CMK (cell line): ENCODE results near the gene LCNL1.

ENCODE experiments used
- DNase-seq: peaks from one replicate; pipeline ENCODE4 v3.0.0-alpha.2; 2010; ENCODE audit warnings: low read depth

Gene LCNL1

DNA sequence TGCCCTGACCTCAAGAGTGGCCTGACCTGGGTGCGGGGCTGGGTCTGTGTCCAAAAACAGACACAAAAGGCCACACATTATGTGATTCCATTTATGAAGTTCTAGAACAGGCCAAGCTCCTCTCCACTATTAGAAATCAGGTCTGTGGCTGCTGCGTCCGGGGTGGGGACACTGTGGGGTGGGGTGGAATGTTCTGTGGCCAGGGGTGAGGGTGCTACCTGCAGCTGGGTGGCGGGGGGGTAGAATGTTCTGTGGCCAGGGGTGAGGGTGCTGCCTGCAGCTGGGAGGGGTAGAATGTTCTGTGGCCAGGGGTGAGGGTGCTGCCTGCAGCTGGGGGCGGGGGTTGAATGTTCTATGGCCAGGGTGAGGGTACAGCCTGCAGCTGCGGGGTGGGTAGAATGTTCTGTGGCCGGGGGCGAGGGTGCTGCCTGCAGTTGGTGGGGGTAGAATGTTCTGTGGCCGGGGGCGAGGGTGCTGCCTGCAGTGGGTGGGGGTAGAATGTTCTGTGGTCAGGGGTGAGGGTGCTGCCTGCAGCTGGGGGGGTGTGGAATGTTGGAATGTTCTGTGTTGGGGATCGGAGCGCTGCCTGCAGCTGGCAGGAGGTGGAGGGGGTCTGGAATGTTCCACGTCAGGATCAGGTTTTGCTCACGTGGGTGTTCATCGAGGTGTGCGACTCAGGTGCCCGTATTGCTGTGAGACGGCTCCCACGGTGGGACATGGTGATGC lies 22.4 kb upstream of the LCNL1 start:
- no peak for DNase-seq

GRCh38 chr9:136960938-136961275 lies 21.9 kb upstream of the LCNL1 start:
- no peak for DNase-seq

- no peak for DNase-seq
Measured at GRCh38 chr9:136961279-136962065, 21.3 kb upstream of the LCNL1 start.

- DNase-seq: no peak
Measured at GRCh38 chr9:136962163-136962562, 20.6 kb upstream of the LCNL1 start.

- no peak for DNase-seq
Measured at GRCh38 chr9:136962701-136963248, 20.0 kb upstream of the LCNL1 start.

DNA sequence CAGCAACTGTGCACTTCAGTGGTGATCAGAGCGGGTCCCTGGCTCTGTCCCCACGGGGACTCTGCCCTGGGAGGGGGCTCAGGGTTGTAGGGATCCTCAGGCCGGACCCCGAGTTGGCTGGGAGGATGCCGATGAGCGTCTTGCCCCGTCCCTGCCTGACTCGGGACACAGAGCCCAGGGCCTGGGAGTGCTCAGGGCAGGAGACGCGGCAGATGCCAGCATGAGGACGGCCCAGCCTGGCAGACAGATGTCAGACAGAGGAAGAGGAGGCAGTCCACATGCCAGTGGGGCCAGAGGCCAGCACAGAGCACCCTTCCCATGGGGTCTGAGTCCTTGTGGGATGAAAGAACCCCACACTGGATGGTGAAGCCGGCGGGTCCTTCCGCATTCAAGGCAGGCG lies 19.5 kb upstream of the LCNL1 start:
- DNase-seq: no peak

- no peak for DNase-seq
Measured at GRCh38 chr9:136963751-136964150, 19.0 kb upstream of the LCNL1 start.

DNA sequence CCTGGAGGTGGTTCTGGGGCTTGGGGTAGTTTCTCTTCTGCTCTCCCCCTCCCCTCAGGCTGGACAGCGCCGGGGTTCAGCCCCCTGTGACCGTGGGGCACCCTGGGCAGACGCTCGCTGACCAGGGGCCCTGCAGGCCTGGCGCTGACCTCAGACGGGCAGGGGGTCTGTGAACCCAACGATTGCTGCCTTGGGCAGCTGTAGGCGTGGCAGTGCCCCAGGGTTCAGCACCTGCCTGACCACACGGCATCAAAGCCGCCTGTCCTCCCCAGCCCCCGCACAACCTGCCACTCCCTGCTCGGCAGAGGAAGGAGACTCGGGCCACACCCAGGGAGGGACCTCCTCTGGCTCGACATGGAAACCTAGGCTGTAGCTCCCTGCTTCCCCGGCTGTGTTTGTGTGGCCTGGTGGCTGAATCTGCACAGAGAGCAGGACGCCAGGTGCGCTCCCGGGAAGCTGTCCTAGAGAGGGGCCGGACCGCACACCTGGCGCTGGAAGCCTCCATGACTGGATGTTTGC lies 18.6 kb upstream of the LCNL1 start:
- no peak for DNase-seq

GRCh38 chr9:136964833-136965422 lies 17.9 kb upstream of the LCNL1 start:
- DNase-seq: no peak

DNA sequence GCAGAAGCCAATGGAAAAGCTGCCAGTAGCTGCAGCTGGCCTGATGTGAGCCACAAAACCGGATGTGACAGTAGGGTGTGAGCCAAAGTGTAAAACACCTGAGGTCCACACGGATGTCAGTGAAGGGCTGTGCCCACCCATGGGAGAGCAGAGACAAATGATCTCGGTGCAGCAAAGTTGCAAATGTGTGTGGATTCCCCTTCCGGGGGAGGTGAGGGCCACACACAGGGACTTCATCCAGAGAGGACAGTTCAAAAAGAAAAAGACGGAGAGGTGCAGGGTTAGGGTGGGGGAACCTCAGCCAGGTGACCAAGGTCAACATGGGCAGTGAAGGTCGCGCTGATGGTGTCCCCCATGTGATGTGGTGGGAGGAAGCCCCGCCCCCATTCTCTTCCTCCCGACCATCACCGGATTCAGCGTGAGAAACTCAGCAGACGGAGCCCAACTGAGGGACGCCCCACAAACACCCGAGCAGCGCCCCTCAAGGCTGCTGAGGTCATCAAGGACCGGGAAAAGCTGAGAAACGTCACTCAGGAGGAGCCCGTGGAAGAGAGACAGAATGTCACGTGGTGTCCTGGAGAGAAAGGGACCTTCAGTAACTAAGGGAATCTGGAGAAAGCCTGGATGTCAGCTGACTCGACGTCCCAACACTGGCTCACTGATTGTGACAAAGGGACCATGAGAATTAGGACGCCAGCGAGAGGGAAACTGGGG lies 16.9 kb upstream of the LCNL1 start:
- no peak for DNase-seq

- no peak for DNase-seq
Measured at GRCh38 chr9:136968333-136969127, 14.3 kb upstream of the LCNL1 start.

DNA sequence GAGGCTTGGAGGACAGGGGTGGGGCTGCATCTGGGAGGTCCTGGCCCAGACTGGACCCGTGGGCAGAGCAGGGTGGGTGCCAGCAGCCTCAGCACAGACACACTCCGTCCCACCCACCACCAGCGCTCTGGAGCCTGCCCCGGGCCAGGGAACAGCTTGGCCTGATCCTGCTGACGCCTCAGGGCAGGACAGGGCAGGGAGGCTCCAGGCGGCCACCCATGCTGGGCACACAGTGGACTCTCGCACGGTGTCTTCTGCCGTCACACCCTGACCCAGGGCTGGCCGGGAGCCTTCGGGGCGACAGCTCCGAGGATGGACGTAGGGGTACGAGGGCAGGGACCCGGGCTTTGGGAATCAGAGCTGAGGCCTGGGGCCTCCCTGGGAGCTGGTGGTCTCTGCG lies 13.6 kb upstream of the LCNL1 start:
- DNase-seq: no peak

DNA sequence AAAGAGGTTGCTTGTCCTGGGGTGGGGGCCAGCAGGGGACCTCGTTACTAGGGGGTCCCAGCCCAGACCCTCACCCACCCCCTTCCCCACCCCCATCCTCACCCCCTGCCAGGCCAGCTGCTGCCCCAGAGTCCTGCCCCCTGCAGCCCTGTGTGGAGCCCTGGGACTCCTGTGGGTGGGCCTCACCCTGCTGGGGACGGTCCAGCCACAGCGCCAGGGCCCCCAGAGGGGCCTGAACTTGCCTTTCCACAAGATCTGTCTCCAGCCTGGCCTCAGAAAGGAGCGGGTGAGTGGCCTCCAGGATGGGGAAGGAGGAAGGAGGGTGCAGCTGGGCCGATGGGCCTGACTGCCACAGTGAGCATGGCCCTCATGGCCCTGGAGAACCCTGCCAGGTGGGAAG lies 13.0 kb upstream of the LCNL1 start:
- DNase-seq: no peak

DNA sequence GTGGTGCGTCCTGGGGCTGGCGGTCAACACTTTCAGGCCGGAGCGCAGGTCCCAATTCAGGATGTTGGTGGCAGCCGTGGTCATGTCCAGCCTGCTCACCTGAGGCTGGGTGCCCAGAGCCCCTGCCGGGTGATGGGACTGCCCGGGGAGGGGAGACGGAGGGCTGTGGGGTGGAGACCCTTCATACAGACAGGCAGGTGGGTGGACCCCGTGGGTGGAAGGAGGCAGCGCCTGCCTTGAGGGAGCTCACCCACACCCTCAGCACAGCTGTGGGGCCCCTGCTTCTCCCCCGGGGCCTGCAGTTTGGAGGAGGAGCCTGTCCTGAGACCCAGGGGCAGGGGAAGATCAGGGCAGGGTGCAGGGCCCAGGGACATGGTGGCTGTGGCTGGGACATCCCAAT lies 12.4 kb upstream of the LCNL1 start:
- DNase-seq: no peak

DNA sequence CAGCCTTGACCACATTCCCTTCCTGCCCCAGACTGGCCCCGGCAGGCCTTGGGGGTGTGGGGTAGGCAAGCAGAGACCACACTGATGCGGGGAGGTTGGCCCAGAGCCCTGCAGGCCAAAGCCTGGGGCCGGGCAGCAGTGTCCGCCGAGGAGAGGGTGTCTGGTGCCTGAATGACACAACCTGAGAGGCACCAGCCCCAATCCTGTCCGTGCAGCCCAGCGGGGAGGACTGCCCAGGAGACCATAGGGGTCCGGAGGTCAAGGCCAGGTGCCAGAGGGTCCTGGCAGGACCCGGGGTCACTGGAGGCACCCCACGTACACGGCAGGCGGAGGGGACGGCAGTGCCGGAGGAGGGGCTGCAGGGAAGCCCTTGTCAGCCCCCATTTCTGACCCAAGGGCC lies 11.0 kb upstream of the LCNL1 start:
- DNase-seq: no peak

- DNase-seq: no peak
Measured at GRCh38 chr9:136972335-136972734, 10.5 kb upstream of the LCNL1 start.

DNA sequence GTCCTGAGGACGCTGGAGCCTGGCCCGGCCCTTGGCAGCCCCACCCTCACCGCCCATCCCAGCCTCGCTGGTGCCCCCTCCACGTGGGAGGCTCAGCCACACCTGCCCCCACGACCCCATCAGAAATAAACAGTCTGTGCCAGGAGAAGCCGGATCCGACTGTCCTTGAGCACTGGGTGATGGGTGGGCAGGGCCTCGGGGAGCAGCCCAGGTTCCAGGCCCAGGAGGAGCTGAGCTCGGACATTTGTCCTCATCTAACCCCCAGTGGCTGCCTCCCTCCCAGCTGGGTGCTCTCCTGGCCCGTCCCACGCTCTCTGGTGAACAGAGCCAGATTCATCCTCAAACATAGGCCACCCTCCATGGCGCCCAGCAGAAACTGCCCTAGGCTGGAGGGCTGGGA lies 10.1 kb upstream of the LCNL1 start:
- no peak for DNase-seq

DNA sequence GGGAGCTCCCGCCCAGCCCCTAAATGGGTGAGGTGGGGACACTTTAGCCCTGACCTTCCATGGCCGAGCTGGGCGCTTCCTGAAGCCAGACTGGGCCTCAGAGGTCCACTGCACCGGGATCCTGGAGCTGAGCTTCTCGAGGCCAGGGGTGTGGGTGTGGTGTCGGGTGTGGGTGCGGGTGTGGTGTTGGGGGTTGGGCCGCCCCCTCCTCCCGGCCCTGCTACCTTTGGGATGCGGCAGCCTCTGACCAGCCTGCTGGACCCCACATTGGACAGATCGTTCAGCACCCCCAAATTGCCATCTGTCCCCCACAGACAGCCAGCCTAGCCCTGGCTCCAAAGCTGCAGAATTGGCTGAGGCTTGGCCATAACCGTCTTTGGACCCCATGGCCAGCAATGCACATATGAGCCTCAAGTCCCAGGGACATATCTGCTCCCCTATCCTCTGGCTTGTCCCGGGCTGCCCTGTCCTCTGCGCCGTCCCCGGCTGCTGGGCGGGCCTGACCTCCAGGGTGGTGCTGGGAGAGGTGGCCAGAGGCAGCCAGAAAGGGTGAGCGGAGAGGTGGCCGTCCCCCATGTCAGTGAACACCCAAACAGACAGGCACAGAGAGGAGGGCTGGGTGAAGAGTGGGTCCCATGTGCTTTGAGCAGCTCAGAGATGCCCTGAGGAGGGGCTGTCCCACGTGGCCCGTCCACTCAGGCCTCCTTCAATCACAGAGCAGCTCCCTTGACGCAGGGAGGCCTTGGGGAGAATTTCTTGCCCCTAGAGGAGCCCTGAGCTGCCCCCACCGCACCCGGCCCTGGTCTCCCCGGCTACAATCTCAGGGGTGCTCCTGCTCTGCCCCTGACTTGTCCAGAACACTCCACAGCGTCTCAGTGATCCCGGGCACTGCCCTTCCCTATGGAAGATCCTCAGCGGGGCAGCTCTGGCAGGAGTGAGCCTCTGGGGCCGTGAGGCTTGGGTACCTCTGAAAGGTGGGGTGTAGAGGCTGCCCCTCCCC lies 8.9 kb upstream of the LCNL1 start:
- no peak for DNase-seq

GRCh38 chr9:136974817-136975535 lies 7.8 kb upstream of the LCNL1 start:
- DNase-seq: no peak
